ENCODE results near the gene CDH5. TPM values are rescaled to one million over a fixed set of nuclear protein-coding genes. Genes with fewer than 3 reads are reported as not detected.

CDH5 gene
- total RNA-seq, 1 donor from 2014 or later, result not detected

GRCh38 chr16:66359811-66360608 lies 6.5 kb upstream of the CDH5 start:
- H3K4me3 Mint-ChIP-seq, result no peak overlapping the region
- H3K27ac Mint-ChIP-seq, result no peak overlapping the region
- no peaks in the 10 kb centered on the region for H3K9me3 Mint-ChIP-seq
- DNase-seq (ENCODE audit: low spot score), result no peak
- peaks cover 27% of the 10 kb centered on the region for H3K27me3 Mint-ChIP-seq (ENCODE audit: insufficient read depth)
- H3K4me1 Mint-ChIP-seq (ENCODE audit: low read depth), result no peaks in the 10 kb centered on the region
- H3K36me3 Mint-ChIP-seq (ENCODE audit: low read depth), result no peaks in the 10 kb centered on the region
- intact Hi-C loops (cut with micrococcal nuclease), result loop anchor here (5.0 kb wide), 1 partner anchor 122 kb away; no protein-coding TSS in a partner anchor

- Mint-ChIP-seq H3K4me1 (ENCODE audit: low read depth) (no peaks in the 10 kb centered on the region), H3K27me3 (ENCODE audit: insufficient read depth) (peaks cover 34% of the 10 kb centered on the region)
- intact Hi-C loops (cut with micrococcal nuclease), result no loop called here
Observed at GRCh38 chr16:66360624-66361324, 5.7 kb upstream of the CDH5 start.

DNA sequence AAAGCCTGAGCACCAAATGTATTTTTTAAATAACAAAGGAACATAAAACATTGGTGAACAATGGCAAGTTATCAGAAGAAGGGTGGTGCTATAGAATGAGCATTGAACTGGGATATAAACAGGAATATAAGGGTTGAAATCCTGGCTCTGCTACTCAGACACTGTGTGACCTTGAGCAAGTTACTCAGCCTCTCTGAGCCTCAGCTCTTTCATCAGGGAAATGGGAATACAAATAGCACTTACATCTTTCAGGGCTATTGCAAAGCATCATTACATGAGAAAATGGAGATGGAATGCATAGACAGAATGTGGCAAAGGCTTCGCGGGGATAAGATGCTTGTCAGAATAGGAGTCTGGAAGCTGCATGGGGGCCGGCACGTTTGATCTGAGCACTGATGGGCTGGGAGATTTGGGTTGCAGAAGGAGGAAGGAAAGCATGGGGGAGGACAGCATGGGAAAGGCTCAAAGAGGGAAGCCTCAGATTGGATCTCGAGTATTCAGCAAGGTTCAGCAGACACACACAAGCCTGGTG lies 4.8 kb upstream of the CDH5 start:
- Mint-ChIP-seq H3K4me3 (no peak overlapping the region), H3K4me1 (ENCODE audit: low read depth) (no peaks in the 10 kb centered on the region), H3K9me3 (no peaks in the 10 kb centered on the region), H3K27me3 (ENCODE audit: insufficient read depth) (peaks cover 36% of the 10 kb centered on the region), H3K27ac (no peak overlapping the region), H3K36me3 (ENCODE audit: low read depth) (no peaks in the 10 kb centered on the region)
- intact Hi-C loops (cut with micrococcal nuclease), result no loop called here
- DNase-seq (ENCODE audit: low spot score), result no peak

More at GRCh38 chr16:66360624-66361324, 5.7 kb upstream of the CDH5 start:
- Mint-ChIP-seq H3K4me3 (no peak overlapping the region), H3K9me3 (no peaks in the 10 kb centered on the region), H3K27ac (no peak overlapping the region), H3K36me3 (ENCODE audit: low read depth) (no peaks in the 10 kb centered on the region)
- no peak for DNase-seq (ENCODE audit: low spot score)

DNA sequence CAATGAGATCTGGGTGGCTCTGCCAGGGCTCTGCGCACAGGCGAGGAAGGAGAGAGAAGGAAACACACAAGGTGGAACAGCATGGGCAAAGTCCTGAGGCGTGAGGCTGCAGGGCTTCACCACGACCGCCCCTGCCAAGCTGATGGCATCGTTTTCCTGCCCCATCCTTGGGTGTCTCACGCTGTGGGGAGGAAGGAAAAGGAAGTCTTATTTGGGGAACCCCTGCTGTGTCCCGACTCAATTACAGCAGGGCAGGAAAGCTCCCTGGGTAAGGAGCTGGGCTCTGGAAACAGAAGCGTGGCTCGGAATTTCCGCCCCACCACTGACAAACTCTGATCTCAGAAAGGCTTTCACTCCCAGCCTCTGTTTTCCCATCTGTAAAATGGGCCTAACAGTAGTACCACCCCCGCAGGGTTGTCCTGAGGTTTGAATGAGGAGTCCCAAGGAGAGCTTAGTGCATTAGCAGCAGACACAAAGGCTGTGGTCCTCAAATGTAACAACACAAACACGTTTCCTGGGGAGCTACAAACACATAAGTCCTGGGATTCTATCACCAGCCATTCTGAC lies 3.2 kb upstream of the CDH5 start:
- H3K9me3 Mint-ChIP-seq, result no peaks in the 10 kb centered on the region
- no peak for DNase-seq (ENCODE audit: low spot score)
- intact Hi-C loops (cut with micrococcal nuclease), result no loop called here
- H3K27me3 Mint-ChIP-seq (ENCODE audit: insufficient read depth), result peaks cover 36% of the 10 kb centered on the region
- no peak overlapping the region for H3K27ac Mint-ChIP-seq
- H3K4me1 Mint-ChIP-seq (ENCODE audit: low read depth), result no peaks in the 10 kb centered on the region
- H3K4me3 Mint-ChIP-seq, result no peak overlapping the region
- no peaks in the 10 kb centered on the region for H3K36me3 Mint-ChIP-seq (ENCODE audit: low read depth)

DNA sequence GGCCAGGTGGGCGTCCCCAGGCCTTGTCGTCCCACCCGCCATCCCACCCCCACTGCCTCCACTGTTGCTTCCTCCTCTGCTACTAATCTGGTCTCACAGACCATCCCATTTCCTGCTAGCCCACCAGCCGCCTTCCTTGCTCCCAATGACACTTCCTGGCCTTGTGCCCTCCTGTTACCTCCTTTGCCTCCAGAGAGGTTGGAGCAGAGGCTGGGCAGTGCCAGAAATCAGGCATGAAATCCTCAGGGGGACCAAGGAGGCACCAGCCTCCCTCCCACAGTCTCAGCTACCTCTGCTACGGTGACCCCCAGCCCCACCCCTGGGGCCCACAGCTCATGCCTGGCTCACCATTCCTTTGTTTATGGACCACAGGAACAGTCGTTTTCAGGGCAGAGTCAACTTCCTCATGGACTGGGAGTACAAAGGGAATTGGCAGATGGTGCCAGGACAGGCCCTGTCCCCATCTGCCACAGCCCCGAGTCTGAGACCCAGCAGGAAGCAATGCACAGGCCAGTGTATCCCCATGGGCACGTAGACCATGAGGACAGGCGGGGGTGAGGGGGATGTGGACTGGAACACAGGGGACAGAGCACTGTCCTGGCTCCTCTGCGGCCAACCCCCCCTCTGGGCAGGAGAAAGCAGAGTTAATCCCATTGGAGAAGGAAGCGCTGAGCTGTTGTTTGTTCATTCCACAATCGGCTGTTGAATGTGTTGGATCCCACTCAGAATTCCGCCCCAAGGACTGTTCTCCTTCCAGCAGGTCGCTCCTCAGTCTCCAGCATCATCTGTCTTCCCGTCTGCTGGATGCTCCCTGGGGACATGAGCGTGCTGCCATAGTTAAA lies 2.2 kb upstream of the CDH5 start:
- H3K27me3 Mint-ChIP-seq (ENCODE audit: insufficient read depth), result peaks cover 32% of the 10 kb centered on the region
- no peaks in the 10 kb centered on the region for H3K36me3 Mint-ChIP-seq (ENCODE audit: low read depth)
- no peak for DNase-seq (ENCODE audit: low spot score)
- H3K9me3 Mint-ChIP-seq, result no peaks in the 10 kb centered on the region
- H3K4me1 Mint-ChIP-seq (ENCODE audit: low read depth), result peaks cover 9% of the 10 kb centered on the region
- H3K27ac Mint-ChIP-seq, result no peak overlapping the region
- intact Hi-C loops (cut with micrococcal nuclease), result no loop called here
- no peak overlapping the region for H3K4me3 Mint-ChIP-seq

GRCh38 chr16:66364959-66365306 lies 1.6 kb upstream of the CDH5 start:
- Mint-ChIP-seq H3K4me3 (no peak overlapping the region), H3K27me3 (ENCODE audit: insufficient read depth) (peaks cover 32% of the 10 kb centered on the region), H3K27ac (no peak overlapping the region), H3K36me3 (ENCODE audit: low read depth) (no peaks in the 10 kb centered on the region), H3K9me3 (no peaks in the 10 kb centered on the region), H3K4me1 (ENCODE audit: low read depth) (peaks cover 9% of the 10 kb centered on the region)
- DNase-seq (ENCODE audit: low spot score), result no peak
- intact Hi-C loops (cut with micrococcal nuclease), result no loop called here

- no peaks in the 10 kb centered on the region for H3K36me3 Mint-ChIP-seq (ENCODE audit: low read depth)
- intact Hi-C loops (cut with micrococcal nuclease), result no loop called here
- H3K27ac Mint-ChIP-seq, result no peak overlapping the region
- H3K27me3 Mint-ChIP-seq (ENCODE audit: insufficient read depth), result peaks cover 30% of the 10 kb centered on the region
- H3K4me1 Mint-ChIP-seq (ENCODE audit: low read depth), result peaks cover 9% of the 10 kb centered on the region
- DNase-seq (ENCODE audit: low spot score), result no peak
- H3K4me3 Mint-ChIP-seq, result no peak overlapping the region
- H3K9me3 Mint-ChIP-seq, result no peaks in the 10 kb centered on the region
Observed at GRCh38 chr16:66365651-66366050, 840 bp upstream of the CDH5 start.

DNA sequence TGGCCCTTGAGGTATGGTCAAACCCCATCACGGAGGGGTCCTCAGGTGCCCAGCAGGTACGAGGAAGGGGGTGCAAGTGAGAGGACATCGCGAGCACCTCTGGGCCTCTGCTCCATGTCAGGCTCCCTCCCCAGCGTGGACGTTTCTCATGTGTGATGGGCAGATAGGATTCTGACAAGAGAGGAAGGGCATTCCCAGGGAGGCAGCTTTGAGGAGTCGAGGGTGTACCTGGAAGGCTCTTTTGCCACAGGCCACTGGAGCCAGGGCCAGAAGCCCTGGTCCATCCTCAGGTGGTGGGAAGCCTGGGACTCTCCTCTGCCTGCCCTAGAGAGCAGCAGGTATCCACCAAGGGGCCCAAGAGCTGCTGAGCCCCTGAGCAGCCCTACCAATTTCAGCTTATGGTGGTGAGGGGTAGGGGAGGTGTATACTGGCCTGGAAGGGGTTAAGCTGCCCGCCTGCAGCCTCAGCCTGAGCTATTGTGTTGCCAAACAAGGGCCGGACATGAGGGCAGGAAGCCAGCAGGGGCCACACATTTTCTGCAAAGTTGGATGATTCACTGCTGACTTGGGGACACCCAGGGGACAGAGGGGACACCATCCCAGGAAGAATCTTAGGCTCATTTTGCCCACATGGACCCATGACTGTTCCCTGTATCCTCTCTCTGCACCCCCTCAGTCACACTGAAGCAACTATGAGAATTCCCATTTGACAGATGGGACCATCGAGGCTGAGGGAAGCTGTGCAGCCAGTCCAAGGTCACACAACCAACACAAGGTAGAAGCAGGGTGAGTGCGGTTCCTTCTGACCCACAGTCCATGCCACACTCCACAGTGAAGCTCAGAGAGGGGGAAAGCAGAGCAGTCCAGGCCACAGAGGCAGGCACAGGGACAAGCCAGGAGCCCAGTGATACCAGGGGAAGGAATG lies 1.7 kb downstream of the CDH5 start:
- Mint-ChIP-seq H3K27ac (no peak overlapping the region), H3K4me3 (no peak overlapping the region), H3K27me3 (ENCODE audit: insufficient read depth) (peaks cover 21% of the 10 kb centered on the region), H3K9me3 (no peaks in the 10 kb centered on the region), H3K4me1 (ENCODE audit: low read depth) (peaks cover 9% of the 10 kb centered on the region), H3K36me3 (ENCODE audit: low read depth) (no peaks in the 10 kb centered on the region)
- intact Hi-C loops (cut with micrococcal nuclease), result no loop called here
- DNase-seq (ENCODE audit: low spot score), result no peak

- no peak for DNase-seq (ENCODE audit: low spot score)
- intact Hi-C loops (cut with micrococcal nuclease), result no loop called here
- Mint-ChIP-seq H3K36me3 (ENCODE audit: low read depth) (no peaks in the 10 kb centered on the region), H3K27ac (no peak overlapping the region), H3K9me3 (no peaks in the 10 kb centered on the region), H3K4me3 (no peak overlapping the region), H3K4me1 (ENCODE audit: low read depth) (peaks cover 9% of the 10 kb centered on the region), H3K27me3 (ENCODE audit: insufficient read depth) (peaks cover 16% of the 10 kb centered on the region)
Observed at GRCh38 chr16:66369055-66369592, 2.6 kb downstream of the CDH5 start.

GRCh38 chr16:66370786-66371684 lies 4.5 kb downstream of the CDH5 start:
- no peaks in the 10 kb centered on the region for H3K9me3 Mint-ChIP-seq
- DNase-seq (ENCODE audit: low spot score), result no peak
- H3K36me3 Mint-ChIP-seq (ENCODE audit: low read depth), result no peaks in the 10 kb centered on the region
- peaks cover 9% of the 10 kb centered on the region for H3K4me1 Mint-ChIP-seq (ENCODE audit: low read depth)
- intact Hi-C loops (cut with micrococcal nuclease), result no loop called here
- peaks cover 2% of the 10 kb centered on the region for H3K27me3 Mint-ChIP-seq (ENCODE audit: insufficient read depth)
- no peak overlapping the region for H3K4me3 Mint-ChIP-seq
- no peak overlapping the region for H3K27ac Mint-ChIP-seq

Measured in activated T-helper 1 cell treated with anti-CD3 and anti-CD28 coated beads, Interleukin-12 subunit alpha, Interleukin-12 subunit beta, Interleukin-2, Interleukin-4 antibody, amounts not matched to agents 30 ng/mL and 10 ng/mL and 1 ng/mL, durations not matched to agents 14 hours and 24 hours and 36 hours (primary cell).